K562 (cell line): Measurements from ENCODE around the gene VPS41. TPM values are rescaled to one million over a fixed set of nuclear protein-coding genes. Genes with fewer than 3 reads are reported as not detected.

Experiments used
- BRD4 ChIP-seq: fragments of 200-600 bp; sonication (generic); IDR thresholded peaks from 2 replicates; pipeline ENCODE4 v1.6.1; 2017; ENCODE audit warnings: inconsistent platforms
- EGR1 ChIP-seq: fragments of 450-650 bp; conservative IDR thresholded peaks from 2 replicates; pipeline ENCODE4 v1.6.1; 2017; ENCODE audit warnings: mild to moderate bottlenecking
- EP400 ChIP-seq: fragments of 450-650 bp; IDR thresholded peaks from 2 replicates; pipeline ENCODE4 v1.6.1; 2017; ENCODE audit warnings: antibody characterized with exemption, mild to moderate bottlenecking, moderate library complexity
- ERF ChIP-seq: fragments of 450-650 bp; formaldehyde crosslinking; IDR thresholded peaks from 2 replicates; pipeline ENCODE4 v1.4.0; 2020; ENCODE audit warnings: mild to moderate bottlenecking, mixed read lengths
- GTF2B ChIP-seq: IDR thresholded peaks from 2 replicates; pipeline ENCODE4 v1.6.1; 2011; ENCODE audit not compliant: insufficient read length; ENCODE audit errors: extremely low read depth
- HEY1 ChIP-seq: fragments of 250-450 bp; sonication (Bioruptor Pico); IDR thresholded peaks from 2 replicates; pipeline ENCODE4 v1.5.0; 2020; ENCODE audit warnings: mild to moderate bottlenecking, moderate library complexity, borderline replicate concordance
- HLTF ChIP-seq: fragments of 450-650 bp; IDR thresholded peaks from 2 replicates; pipeline ENCODE4 v1.6.1; 2016
- KAT7 ChIP-seq: sonication (generic); formaldehyde crosslinking; IDR thresholded peaks from 2 replicates; pipeline ENCODE4 v1.8.0; 2022; ENCODE audit warnings: missing genetic modification reagents, mild to moderate bottlenecking, borderline replicate concordance
- MAFF ChIP-seq: IDR thresholded peaks from 2 replicates; pipeline ENCODE4 v1.6.1; 2012; ENCODE audit warnings: low read length, improper control_type of control experiment
- MCM3 ChIP-seq: fragments of 450-650 bp; IDR thresholded peaks from 2 replicates; pipeline ENCODE4 v1.6.1; 2016
- NCOR1 ChIP-seq: fragments of 450-650 bp; IDR thresholded peaks from 2 replicates; pipeline ENCODE4 v1.6.1; 2016; ENCODE audit warnings: mild to moderate bottlenecking, moderate library complexity
- NFE2 ChIP-seq: IDR thresholded peaks from 2 replicates; pipeline ENCODE4 v1.6.1; 2014; ENCODE audit warnings: antibody characterized with exemption, low read depth
- NUFIP1 ChIP-seq: fragments of 450-650 bp; IDR thresholded peaks from 2 replicates; pipeline ENCODE4 v1.6.1; 2018; ENCODE audit not compliant: partially characterized antibody
- PCBP2 ChIP-seq: fragments of 200-400 bp; formaldehyde crosslinking; IDR thresholded peaks from 2 replicates; pipeline ENCODE4 v1.6.1; 2018; ENCODE audit warnings: low read length, low read depth, mild to moderate bottlenecking, moderate library complexity; ENCODE audit not compliant: poor library complexity, severe bottlenecking
- PHB2 ChIP-seq: fragments of 450-650 bp; IDR thresholded peaks from 2 replicates; pipeline ENCODE4 v1.6.1; 2017; ENCODE audit warnings: low read depth
- PHF21A ChIP-seq: fragments of 450-650 bp; IDR thresholded peaks from 2 replicates; pipeline ENCODE4 v1.6.1; 2017; ENCODE audit warnings: low read depth, borderline replicate concordance
- PML ChIP-seq: IDR thresholded peaks from 2 replicates; pipeline ENCODE4 v1.6.1; 2012; ENCODE audit warnings: low read length, inconsistent platforms
- RAD51 ChIP-seq: fragments of 450-650 bp; IDR thresholded peaks from 2 replicates; pipeline ENCODE4 v1.7.1; 2016; ENCODE audit warnings: low read depth, mild to moderate bottlenecking, borderline replicate concordance
- SLC30A9 ChIP-seq: fragments of 250-450 bp; sonication (Bioruptor Pico); IDR thresholded peaks from 2 replicates; pipeline ENCODE4 v1.8.0; 2022; ENCODE audit warnings: mild to moderate bottlenecking, moderate library complexity
- SUPT5H ChIP-seq: fragments of 450-650 bp; IDR thresholded peaks from 2 replicates; pipeline ENCODE4 v1.6.1; 2016
- TEAD1 ChIP-seq, 2 experiments: fragments of 450-650 bp in 1 of 2; sonication (generic) in 1 of 2; formaldehyde crosslinking; IDR thresholded peaks; 2 replicates each; pipeline versions ENCODE4 v1.4.0 to v1.8.0; 2020 to 2022; ENCODE audit warnings: mild to moderate bottlenecking in 2 of 2, missing genetic modification reagents in 1 of 2
- TRIM25 ChIP-seq: fragments of 450-650 bp; IDR thresholded peaks from 2 replicates; pipeline ENCODE4 v1.7.0; 2016; ENCODE audit warnings: borderline replicate concordance
- ZBED1 ChIP-seq: IDR thresholded peaks from 2 replicates; pipeline ENCODE4 v1.6.1; 2014
- ZNF253 ChIP-seq: fragments of 250-450 bp; sonication (Bioruptor Pico); conservative IDR thresholded peaks from 2 replicates; pipeline ENCODE4 v1.6.1; 2021; ENCODE audit warnings: mild to moderate bottlenecking
- ZNF354B ChIP-seq: fragments of 250-450 bp; sonication (Bioruptor Pico); IDR thresholded peaks from 2 replicates; pipeline ENCODE4 v1.4.0; 2020
- ZNF644 ChIP-seq: fragments of 200-800 bp; sonication (Bioruptor generic); IDR thresholded peaks from 2 replicates; pipeline ENCODE4 v1.6.1; 2016; ENCODE audit warnings: low read depth, missing genetic modification characterization, missing compliant biosample characterization
- ZNF75A ChIP-seq: fragments of 450-650 bp; formaldehyde crosslinking; IDR thresholded peaks from 2 replicates; pipeline ENCODE4 v1.4.0; 2020; ENCODE audit warnings: mild to moderate bottlenecking
- polyA plus RNA-seq, 8 experiments: library from polyadenylated mRNA; depleted of rRNA in 4 of 8; stranded (reverse) in 5 of 8; unstranded in 3 of 8; fragments of >200 nt; fragmentation: Nextera tagmentation in 2 of 8; fragmentation: Illumina TruSeq in 1 of 8; extraction: Ambion mirVana in 2 of 8; extraction: Trizol in 1 of 8; gene quantifications; 2 replicates each; pipeline versions ENCODE4 v1.2.1 to v1.2.3, GENCODE V29; 2011 to 2014; ENCODE audit warnings: inconsistent platforms in 1 of 8, missing spikeins in 1 of 8
- total RNA-seq, 7 experiments: library from RNA; depleted of rRNA in 6 of 7; stranded (reverse); fragments of >200 nt in 6 of 7; fragmentation: Illumina TruSeq in 2 of 7; extraction: Trizol in 2 of 7; gene quantifications; 2 replicates each; pipeline versions ENCODE4 v1.2.1 to v1.2.3, GENCODE V29; 2011 to 2021; ENCODE audit warnings: low replicate concordance in 1 of 7
- TF ChIP-seq, protein P1 (sequence below), 3 experiments: fragments of 200-800 bp in 1 of 3; sonication (Bioruptor generic) in 1 of 3; sonication (generic) in 1 of 3; formaldehyde crosslinking in 1 of 3; IDR thresholded peaks; 2 replicates each; pipeline versions ENCODE4 v1.6.1 to v1.8.0; 2016 to 2022; ENCODE audit warnings: mild to moderate bottlenecking in 2 of 3, missing compliant biosample characterization in 2 of 3, missing genetic modification characterization in 2 of 3, missing genetic modification reagents in 1 of 3
- TF ChIP-seq, protein P2 (sequence below): sonication (generic); IDR thresholded peaks from 2 replicates; pipeline ENCODE4 v1.6.1; 2016

VPS41 gene
- total and polyA plus RNA-seq, 9 of the 15 experiments (the other 6 are each of a cell fraction or from before 2014, with no cell fraction given), result 17.7 to 46.8 (median 32.1) TPM

DNA sequence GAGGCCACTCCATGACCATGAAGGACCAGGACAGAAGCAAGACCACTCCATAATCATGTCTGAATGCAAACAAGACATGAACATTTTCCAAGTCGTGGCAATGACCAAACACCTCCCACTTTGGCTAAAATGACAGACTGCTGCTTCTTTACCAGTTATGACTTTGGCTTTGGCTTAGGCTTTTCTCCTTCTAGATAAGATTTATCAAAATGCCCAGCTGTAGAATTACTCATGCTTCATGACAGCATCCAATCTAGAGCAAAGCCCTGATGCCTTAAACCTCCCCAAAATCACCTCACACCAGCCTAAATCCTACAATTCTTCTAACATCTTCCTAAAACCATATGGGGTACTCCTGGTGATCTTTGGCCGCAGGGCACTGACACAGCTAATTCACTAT, 102.1 kb downstream of the VPS41 start (continued):
- TF ChIP-seq TRIM25, result no peak
- TF ChIP-seq NUFIP1, result no peak
- TF ChIP-seq EGR1, result no peak
- no peak for TF ChIP-seq MAFF
- TF ChIP-seq, protein P1, sequence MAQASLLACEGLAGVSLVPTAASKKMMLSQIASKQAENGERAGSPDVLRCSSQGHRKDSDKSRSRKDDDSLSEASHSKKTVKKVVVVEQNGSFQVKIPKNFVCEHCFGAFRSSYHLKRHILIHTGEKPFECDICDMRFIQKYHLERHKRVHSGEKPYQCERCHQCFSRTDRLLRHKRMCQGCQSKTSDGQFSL (CRISPR knock-in tag; IDR thresholded peaks at IDR 0.05), result no peak
- TF ChIP-seq, protein P1 (tag; IDR thresholded peaks at IDR 0.05), result no peak
- no peak for TF ChIP-seq NFE2
- no peak for TF ChIP-seq BRD4
- no peak for TF ChIP-seq PML
- TF ChIP-seq SLC30A9, result no peak
- TF ChIP-seq ZNF644 (tag), result no peak
- no peak for TF ChIP-seq HLTF
- no peak for TF ChIP-seq TEAD1 (CRISPR knock-in tag; IDR thresholded peaks at IDR 0.05)
- TF ChIP-seq ZNF354B (CRISPR knock-in tag), result no peak
- TF ChIP-seq PCBP2, result no peak
- TF ChIP-seq HEY1, result no peak
- no peak for TF ChIP-seq MCM3
- no peak for TF ChIP-seq PHB2
- TF ChIP-seq, protein P2, sequence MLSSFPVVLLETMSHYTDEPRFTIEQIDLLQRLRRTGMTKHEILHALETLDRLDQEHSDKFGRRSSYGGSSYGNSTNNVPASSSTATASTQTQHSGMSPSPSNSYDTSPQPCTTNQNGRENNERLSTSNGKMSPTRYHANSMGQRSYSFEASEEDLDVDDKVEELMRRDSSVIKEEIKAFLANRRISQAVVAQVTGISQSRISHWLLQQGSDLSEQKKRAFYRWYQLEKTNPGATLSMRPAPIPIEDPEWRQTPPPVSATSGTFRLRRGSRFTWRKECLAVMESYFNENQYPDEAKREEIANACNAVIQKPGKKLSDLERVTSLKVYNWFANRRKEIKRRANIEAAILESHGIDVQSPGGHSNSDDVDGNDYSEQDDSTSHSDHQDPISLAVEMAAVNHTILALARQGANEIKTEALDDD, result peak; percentile 57; the same call in 1 of the 2 replicates
- 0 out of 2 replicates have a peak, but pooled peaks have one; percentile 13 for TF ChIP-seq EP400
- no peak for TF ChIP-seq ZBED1
- no peak for TF ChIP-seq PHF21A
- no peak for TF ChIP-seq GTF2B
- no peak for TF ChIP-seq ZNF253 (CRISPR knock-in tag)
- TF ChIP-seq ERF (CRISPR knock-in tag), result no peak
- TF ChIP-seq ZNF75A (CRISPR knock-in tag), result no peak
- TF ChIP-seq SUPT5H, result no peak
- TF ChIP-seq NCOR1, result peak; percentile 57; the same call in 1 of the 2 replicates
- TF ChIP-seq KAT7 (CRISPR knock-in tag), result no peak
- TF ChIP-seq RAD51, result no peak
